ENCODE results near the gene TMPRSS9.
"Not testable (repeated sequence)": the region's sequence is repeated elsewhere in the genome, so short reads cannot be mapped to it uniquely, and the experiment has no call there.

Gene TMPRSS9

DNA sequence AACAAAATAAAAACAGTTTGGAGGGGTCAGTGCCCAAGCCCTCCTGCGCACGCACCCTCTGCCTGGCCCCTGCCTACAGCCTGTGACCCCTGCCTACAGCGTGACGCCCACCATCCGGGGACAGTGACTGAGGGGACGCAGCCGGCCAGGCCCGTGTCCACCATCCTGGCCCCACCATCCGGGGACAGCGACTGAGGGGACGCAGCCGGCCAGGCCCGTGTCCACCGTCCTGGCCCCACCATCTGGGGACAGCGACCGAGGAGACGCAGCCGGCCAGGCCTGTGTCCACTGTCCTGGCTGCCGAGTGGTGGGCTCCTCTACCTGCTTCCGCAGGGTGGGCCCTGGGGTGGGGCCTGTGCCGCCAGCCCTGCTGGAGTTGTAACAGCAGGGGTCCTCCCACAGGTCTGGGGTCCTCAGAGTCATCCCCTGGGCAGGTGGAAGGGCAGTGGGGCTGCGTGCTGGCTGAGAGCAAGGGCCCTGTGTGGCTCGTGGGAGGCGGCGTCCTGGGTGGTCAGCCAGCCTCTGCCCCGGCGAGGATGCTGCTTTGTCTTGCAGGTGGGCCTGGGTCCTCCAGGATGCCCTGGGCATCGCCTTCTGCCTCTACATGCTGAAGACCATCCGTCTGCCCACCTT lies 17.3 kb upstream of the TMPRSS9 start:
- DNase-seq = no peak

DNA sequence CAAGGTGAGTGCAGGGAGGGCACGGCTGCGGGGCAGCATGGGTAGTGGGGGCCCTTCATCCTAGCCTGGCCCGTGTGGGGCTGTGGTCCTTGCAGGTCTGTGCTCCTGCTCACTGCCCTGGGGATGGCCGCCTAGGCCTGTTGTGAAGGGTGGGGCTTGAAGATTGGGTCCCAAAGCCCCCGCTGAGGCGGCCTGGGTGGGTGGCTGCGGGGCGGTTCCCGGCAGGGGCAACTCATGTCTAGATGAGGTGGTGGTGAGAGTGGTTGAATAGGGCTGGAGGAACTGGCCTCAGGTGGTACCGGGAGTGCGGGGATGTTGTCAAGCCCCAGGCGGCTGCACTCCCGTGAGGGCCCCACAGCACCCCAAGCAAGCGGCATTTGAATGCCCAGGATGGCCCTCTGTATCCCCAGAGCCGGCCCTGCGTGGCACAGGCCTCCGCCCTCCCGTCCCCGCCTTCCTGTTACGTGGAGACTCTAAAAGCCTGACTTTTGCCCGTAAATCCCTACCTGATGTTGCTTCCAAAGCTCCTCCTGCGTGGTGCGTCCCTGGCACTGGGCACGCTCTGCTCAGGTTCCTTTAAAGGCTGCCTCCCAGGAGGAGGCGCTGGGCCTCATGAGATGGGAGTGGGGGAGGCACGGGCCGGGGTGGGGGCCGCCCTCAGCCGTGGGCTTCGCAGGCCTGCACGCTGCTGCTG lies 16.6 kb upstream of the TMPRSS9 start:
- no peak for DNase-seq

DNA sequence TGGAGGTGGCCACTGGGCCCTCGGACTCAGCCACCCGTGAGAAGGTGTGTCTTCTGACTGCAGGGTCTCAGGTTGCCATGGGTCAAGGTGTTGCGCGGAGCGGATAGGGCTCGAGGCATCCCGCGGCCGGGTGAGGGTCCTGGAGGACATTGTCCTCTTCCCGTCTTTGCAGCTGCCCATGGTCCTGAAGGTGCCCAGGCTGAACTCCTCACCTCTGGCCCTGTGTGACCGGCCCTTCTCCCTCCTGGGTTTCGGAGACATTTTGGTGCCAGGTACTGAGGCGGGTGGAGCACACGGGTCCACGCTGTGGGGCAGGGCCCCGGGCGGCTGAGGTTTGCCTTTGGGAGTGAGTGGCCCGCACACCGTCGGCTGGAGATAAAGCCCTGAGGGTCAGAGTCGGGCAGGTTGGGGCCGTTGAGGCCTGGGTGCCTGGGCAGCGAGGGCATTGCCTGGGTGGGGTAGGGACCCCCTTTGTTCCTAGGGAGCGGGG lies 15.6 kb upstream of the TMPRSS9 start:
- DNase-seq = no peak

DNA sequence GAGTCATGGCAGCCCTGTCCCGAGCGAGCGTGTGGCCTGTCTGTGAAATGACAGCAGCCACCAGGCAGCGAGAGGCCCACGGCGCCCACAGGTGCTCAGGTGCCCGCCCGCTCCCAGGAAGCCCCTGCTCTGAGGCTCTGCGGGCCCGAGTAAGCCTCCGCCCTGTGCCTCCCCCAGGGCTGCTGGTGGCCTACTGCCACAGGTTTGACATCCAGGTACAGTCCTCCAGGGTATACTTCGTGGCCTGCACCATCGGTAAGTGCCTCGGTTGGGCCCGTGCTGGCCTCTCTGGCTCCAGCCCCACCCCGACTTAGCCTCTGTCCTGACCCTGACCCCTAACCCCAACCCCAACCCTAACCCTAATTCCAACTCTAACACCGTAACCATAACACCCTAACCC lies 15.0 kb upstream of the TMPRSS9 start:
- DNase-seq = no peak

DNA sequence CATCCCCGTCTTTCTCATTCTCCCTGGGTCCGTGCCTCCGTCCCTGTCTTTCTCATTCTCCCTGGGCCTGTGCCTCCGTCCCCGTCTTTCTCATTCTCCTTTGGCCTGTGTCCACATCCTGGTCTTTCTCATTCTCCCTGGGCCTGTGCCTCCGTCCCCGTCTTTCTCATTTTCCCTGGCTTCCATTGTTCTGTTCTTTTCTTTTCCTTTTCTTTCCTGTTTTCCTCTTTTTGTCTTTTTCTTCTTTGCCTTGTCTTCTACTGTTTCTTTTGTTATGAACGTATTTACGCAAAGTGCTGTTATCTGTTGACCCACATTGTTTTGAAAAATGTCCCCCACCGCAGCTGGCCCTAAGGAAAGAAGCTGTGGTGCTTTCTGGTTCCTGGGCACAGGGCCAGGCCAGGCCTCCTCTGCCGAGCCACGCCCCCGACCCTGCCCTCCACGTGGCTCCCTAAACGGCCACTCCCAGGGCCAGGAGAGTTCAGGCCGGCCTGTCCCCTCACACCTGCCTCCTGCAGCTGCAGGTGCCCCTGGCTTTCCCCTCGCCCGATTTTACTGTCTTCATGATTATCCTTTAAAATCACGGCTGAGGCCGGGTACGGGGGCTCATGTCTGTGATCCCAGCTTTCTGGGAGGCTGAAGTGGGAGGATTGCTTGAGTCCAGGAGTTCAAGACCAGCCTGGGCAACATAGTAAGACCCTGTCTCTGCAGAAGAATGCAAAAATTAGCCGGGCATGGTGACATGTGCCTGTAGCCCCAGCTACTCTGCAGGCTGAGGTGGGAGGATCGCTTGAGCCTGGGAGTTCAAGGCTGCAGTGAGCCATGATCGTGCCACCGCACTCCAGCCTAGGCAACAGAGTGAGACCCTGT lies 14.0 kb upstream of the TMPRSS9 start:
- DNase-seq = no peak

DNA sequence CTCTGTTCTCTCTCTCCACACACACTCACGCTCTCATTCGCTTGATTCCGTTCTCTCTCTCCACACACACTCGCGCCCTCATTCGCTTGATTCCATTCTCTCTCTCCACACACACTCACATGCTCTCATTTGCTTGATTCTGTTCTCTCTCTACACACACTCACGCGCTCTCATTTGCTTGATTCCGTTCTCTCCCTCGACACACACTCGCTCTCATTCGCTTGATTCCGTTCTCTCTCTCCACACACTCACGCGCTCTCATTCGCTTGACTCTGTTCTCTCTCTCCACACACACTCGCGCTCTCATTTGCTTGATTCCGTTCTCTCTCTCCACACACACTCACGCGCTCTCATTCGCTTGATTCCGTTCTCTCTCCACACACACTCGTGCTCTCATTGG lies 10.2 kb upstream of the TMPRSS9 start:
- not testable (repeated sequence) for DNase-seq

DNA sequence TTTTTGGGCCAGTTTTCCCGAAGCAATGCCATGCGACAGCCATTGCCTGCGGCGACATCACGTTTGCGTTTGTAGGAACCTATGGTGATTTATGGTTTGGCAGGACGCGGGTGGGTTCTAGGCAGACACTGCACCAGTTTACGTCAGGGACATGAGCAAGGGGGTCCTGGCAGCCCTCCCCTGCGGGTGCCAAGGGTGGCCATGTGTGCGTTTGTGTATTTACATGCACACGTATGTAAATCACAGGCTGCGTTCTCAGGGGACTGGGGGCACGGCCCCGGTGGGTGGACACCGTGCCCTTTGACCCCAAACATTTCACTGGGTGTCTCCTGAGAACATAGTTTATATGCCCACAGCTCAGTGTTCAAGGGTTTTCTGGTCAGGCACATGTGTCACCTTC lies 9.4 kb upstream of the TMPRSS9 start:
- no peak for DNase-seq

DNA sequence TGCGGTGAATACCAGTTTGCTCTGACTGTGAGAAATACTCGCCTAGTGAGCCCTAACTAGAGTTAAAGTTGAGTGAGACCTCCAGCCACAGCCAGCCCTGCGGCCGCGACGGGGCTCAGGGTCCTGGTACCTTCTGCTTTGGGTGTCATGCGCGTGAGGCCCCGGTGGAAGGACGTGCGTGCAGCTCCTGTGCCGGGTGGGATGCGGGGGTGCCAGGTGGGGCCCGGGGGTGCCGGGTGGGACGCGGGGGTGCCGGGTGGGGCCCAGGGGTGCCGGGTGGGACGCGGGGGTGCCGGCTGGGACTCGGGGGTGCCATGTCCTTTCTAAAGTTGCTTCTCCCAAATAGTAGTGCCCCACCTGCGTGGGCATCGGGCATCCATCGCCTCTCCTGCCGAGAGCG lies 8.5 kb upstream of the TMPRSS9 start:
- DNase-seq = no peak

DNA sequence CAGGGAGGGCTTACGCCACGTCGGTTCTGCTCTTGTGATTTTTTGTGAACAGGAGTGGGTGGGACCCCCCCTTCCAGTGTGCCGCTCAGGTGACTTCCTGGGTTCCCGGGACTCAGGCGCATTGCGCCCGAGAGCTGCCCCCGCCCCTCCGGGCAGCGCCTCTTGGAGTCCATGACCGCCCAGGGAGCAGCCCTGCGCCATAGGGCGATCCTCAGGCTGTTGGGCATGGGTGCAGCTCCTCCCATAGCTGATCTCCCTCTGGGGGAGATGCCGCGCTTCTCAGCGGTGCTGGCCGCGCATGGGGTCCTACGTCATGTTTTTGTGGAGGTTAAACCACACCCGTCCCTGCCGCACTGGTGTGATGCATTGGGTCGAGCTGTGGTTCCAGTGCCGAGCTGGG lies 7.9 kb upstream of the TMPRSS9 start:
- DNase-seq = no peak

DNA sequence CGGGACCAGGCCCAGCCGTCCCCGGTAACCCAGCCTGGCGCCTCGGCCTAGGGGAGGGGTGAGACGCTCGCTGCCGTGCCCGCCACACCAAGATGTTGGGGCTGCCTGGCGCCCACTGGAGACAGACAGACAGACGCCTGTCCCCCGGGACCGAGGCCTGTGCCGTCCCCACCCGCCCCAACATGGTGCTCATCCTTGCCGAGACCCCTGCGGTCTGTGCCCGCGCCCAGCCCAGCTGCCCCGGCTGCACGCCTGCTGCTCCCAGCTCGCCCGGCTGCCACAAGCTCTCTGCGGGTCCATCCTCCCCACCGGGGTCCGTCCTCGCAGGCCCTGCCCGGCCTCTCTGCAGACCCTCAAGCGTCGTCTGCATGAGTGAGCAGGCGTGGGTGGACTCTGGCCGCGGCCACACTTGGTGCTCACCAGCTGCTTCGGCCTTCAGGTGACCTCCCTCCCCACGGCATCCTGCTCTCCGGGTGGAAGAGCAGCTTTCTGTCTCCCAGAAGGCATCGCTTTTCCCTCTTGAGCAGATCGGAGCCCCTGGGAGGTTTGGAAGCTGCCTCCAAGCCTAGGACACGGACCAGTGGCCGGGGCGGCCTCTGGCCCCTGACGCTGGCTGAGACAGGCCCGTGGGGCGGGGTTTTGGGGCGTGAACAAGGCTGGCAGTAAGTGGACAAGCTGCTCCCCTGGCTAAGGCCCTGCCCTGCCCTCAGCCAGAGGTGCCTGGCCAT lies 6.7 kb upstream of the TMPRSS9 start:
- no peak for DNase-seq

DNA sequence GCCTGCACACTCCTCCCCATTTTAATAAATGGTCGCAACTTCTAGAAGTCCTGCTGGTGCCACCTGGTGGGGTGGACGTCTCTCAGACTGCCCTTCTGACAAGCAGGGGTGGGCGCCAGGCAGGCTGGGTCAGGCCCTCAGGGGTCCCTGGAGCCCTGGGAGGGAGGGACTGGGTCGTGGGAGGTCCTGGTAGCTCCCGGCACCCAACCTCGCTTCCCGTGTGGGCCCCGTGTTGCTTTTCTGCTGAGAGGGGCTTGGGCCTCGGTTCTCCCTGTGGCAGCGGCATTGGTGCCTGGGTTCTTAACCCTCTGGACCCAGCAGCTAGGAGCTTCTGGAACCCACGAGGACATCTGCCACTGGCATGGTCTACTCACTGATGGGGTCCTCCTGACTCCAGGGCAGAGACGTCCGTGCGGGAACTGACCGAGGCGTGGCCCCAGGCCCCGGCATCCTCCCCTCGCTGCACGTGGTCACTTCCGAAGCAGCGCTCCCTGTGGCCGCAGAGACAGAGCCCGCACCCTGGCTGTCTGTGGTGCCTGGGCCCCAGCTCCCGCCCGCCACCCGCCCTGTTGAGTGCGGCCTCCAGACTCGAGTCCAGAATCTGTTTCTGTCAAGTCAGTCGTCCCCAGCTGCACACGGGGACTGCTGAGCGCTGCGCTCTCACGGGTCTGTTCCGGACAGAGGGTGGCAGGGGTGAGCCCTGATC lies 6.0 kb upstream of the TMPRSS9 start:
- DNase-seq = no peak

DNA sequence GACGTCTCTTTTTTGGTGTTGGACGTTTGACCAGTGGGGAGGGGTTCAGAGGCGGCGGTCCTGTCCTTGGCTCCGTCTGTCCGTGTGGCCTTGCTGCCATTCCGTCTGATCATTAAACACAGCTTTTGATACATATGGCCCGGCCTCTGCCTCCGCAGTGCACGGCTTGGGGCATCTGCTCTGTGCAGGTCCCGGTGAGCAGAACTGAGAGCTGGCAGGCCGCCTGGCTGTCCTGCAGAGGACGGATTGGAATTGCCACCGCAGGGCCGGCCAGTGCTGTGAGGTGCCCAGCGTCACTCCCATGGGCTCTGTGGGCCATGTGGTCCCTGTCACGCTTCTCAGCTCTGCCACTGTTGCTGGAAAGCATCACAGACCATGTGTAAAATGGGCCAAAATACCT lies 5.4 kb upstream of the TMPRSS9 start:
- no peak for DNase-seq

DNA sequence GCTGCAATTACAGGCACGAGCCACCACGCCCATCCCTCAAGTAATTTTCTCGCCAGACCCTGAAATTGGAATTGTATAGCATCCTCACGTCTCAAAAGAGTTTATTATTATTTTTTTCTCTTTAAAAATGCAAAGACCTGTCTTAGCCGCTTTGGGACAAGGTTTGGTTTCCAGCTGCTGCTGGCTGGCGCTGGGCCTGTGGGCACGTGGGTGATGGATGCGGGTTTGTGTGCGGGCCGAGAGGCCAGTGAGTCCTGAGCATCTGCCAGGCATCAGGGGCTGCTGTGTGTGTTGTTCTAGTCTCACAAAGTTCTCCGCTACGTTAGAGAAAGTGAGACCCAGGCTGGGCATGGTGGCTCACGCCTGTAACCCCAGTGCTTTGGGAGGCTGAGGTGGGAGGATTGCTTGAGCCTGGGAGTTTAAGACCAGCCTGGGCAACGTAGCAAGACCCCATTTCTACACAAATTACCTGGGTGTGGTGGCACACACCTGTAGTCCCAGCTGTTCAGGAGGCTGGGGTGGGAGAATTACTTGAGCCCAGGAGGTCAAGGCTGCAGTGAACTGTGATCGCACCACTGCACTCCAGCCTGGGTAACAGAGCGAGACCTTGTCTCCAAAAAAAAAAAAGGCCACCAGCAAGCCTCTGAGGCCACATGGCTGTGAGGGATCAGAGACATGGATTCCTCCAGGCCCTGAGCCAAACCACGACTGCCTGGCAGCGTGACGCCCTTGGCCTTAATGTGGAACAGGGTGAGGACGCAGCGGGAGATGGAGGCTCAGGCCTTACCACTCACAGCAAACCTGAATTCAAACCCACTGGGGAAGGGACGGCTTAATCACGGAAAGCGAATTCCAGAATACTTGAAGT lies 4.7 kb upstream of the TMPRSS9 start:
- DNase-seq = no peak

DNA sequence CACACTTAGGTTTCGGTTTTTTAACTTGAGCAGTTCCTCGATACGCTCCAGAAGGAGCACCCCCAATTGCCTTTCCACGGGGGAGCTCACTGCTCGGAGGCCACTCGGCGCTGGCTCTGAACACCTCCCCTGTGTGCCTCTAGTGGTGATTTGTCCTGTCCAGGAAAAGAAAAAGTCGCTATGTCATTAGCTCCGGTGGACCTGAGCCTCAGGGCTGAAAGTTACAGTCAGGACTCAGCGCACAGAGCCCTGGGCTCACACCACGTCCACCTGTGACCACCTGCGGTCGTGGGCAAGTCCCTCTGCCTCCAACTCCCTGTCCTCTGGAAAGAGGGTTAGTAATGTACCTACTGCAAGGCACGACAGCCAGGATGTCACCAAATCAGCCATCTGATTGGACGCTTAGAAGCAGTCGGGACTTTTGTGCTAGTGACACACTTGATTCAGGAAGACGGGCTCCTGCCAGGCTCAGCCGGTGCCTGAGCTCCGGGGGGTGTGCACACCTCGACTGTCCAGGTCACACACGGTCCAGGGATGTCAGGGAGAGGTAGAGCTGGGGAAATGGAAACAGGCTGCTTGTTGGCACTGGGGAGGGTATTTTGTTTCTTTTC lies 3.9 kb upstream of the TMPRSS9 start:
- no peak for DNase-seq

DNA sequence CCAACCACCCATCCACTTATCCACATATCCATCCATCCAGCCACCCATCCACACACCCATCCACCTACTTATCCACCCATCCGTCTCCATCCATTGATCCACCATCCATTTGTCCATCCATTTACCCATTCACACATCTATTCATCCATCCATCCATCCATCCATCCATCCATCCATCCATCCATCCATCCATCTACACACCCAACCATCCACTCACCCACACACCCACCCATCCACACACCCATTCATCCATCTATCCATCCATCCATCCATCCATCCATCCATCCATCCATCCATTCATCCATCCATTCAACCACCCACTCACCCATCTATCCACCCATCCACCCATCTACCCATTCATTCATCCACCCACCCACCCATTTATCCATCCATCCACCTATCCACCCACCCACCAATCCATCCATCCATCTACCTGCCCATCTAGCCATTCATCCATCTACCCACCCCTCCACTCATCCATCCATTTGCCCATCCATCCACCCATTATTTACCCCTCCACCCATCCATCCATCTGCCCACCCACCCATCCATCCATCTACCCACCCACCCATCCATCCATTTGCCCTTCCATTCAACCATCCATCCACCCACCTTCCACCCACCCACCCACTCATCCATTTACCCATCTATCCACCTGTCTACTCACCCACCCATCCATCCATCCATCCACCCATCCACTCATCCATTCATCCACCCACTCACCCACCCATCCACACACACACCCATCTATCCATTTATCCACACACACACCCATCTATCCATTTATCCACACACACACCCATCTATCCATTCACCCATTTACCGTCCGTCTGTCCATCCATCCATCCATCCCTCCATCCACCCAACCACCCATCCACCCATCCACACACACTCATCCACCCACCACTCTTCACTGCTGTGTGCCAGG lies 2.5 kb upstream of the TMPRSS9 start:
- DNase-seq = no peak

DNA sequence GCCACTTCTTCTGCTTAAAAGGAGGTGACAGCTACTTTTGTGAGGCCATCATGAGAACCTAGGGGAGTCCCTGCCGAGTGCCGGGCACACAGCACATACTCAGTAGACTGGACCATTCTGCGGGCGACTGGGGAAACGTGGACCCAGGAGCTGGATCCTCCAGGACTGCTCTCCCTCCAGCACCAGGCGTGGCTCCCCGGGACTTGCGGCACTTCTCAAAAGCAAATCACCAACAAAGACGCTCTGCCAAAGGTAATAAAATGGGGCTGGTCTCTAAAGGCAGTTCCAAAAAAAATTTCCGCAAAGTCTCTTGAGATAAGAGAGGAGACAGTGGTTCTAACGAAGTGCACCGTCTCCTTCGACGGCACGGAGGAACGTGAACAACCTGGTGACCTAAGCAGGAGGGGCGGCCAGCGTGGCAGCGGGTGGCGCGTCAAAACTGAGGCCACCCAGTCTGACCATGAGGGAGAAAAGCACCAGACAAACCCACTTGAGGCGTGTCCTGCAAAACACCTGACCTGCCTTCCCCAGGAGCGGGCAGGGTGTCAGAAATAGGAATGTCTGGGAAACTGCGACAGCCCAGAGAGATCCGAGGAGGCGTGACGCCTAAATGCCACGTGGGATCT lies 1.4 kb upstream of the TMPRSS9 start:
- no peak for DNase-seq

DNA sequence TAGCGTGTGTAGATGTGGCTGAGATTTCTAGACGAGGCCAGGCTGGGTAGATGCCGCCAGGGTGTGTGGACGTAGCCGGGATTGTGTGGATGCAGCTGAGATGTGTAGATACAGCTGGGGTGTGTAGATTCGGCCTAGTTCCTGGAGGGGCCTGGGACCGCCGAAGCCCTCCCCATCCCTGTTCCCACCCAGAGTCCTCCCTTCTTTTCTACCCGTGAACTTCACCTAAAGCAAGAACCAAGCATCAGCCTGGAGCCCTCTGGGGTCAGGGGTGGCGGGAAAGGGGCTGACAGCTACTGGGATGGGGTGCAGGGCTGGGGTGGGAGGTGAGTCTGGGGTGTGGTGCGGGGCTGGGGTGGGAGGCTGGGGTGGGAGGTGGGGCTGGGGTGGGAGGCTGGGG lies 768 bp downstream of the TMPRSS9 start:
- no peak for DNase-seq

DNA sequence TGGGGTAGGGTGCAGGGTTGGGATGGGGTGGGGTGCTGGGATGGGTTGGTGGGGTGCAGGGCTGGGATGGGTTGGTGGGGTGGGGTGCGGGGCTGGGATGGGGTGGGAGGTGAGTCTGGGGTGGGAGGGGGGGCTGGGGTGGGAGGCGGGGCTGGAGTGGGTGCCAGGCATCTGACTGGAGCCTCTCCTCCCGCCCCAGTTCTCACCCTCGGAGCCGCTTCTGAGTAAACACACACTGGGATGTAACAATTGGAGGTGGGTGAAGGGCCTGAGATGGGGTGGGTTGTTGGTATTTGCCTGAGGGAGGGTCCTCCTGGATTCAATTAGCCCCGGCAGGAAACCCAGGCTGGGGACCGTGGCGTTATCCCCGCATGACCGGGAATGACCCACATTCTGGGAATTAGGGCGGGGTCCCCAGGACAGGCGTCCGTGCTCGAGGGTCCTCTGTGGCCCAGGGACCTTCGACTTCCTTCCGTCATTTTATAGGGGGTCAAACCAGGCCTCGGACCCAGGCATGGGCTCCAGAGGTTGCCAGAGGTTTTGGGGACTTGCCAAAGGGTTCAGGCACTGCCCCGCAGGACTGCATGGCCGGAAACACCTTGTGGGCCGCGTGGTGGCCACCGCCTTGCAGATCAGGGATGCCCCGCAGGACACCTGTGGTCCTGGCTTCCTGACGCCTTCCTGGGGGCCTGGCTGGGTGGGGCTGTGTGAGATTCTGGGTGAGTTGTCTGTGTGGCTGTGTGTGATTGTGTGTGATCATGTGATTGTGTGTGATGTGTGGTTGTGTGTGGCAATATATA lies 1.4 kb downstream of the TMPRSS9 start:
- DNase-seq = no peak

Data from T-helper 2 cell (primary cell).